ENCODE measurements around the gene HIBADH. TPM values are rescaled to one million over a fixed set of nuclear protein-coding genes. Genes with fewer than 3 reads are reported as not detected.

HIBADH gene
- total RNA-seq, 1 experiment from 2014 or later = 23.2 TPM

GRCh38 chr7:27607210-27607606 is 55.5 kb downstream of the HIBADH start:
- no peaks in the 10 kb centered on the region for H3K27me3 ChIP-seq (ENCODE audit: insufficient read depth, low read length)
- no peak overlapping the region for H2BK120ac ChIP-seq (ENCODE audit: low read depth, low read length, poor library complexity, severe bottlenecking)
- no peak overlapping the region for H4K5ac ChIP-seq (ENCODE audit: insufficient read length, low read depth, low read length)
- no peak overlapping the region for H2BK20ac ChIP-seq (ENCODE audit: low read depth, low read length, poor library complexity, severe bottlenecking)
- no peak overlapping the region for H3K4me2 ChIP-seq (ENCODE audit: insufficient read depth, insufficient read length, low read length)
- no peak overlapping the region for H4K8ac ChIP-seq (replicated peaks; ENCODE audit: insufficient read length, low read depth, low read length)
- WGBS (ENCODE audit: extremely low coverage, insufficient read length, low lambda C conversion rate) = no CpG with 5 or more reads among the region's 11 CpGs
- no peak overlapping the region for H2AK5ac ChIP-seq (ENCODE audit: insufficient read length, low read length)
- TF ChIP-seq CTCF (conservative IDR thresholded peaks at IDR 0.05) = no peak
- H3K9me3 ChIP-seq (ENCODE audit: control insufficient read depth, low read depth, low read length) = no peaks in the 10 kb centered on the region
- no peak overlapping the region for H2AFZ ChIP-seq (ENCODE audit: low read length)
- H4K91ac ChIP-seq (ENCODE audit: insufficient read length, low read depth, low read length) = no peak overlapping the region
- Mint-ChIP-seq H3K4me1 (peaks cover 40 to 45% of the 10 kb centered on the region in 2 experiments), H3K27ac (no peak overlapping the region; a peak in 1 of 7 replicates), H3K4me3 (no peak overlapping the region), H3K27me3 (ENCODE audit: low read depth) (no peaks in the 10 kb centered on the region), H3K36me3 (ENCODE audit: insufficient read depth in 1 of 3, low read depth in 3 of 3) (no peaks in the 10 kb centered on the region), H3K9me3 (no peaks in the 10 kb centered on the region)
- no peak overlapping the region for H3K18ac ChIP-seq (ENCODE audit: insufficient read length, low read depth, low read length)
- H3K27ac ChIP-seq (ENCODE audit: insufficient read length, low read depth, low read length) = no peak overlapping the region
- no peak overlapping the region for H3K56ac ChIP-seq (ENCODE audit: insufficient read length, low read depth, low read length)
- no peaks in the 10 kb centered on the region for H3K79me2 ChIP-seq (ENCODE audit: insufficient read depth, low read length)
- no peaks in the 10 kb centered on the region for H3K23me2 ChIP-seq (ENCODE audit: insufficient read length, low read depth, low read length, poor library complexity, severe bottlenecking)
- no peak overlapping the region for H2BK12ac ChIP-seq (ENCODE audit: insufficient read length, low read depth, low read length)
- H3K4me1 ChIP-seq (ENCODE audit: insufficient read depth, low read length) = no peaks in the 10 kb centered on the region
- no peak overlapping the region for H2BK5ac ChIP-seq (ENCODE audit: insufficient read length, low read length)
- H3K79me1 ChIP-seq (ENCODE audit: insufficient read depth, low read depth, low read length, poor library complexity, severe bottlenecking) = no peaks in the 10 kb centered on the region
- no peak overlapping the region for H3T11ph ChIP-seq (ENCODE audit: low read length)
- no peak for DNase-seq
- H3K4ac ChIP-seq (ENCODE audit: low read depth, low read length) = no peak overlapping the region
- no peaks in the 10 kb centered on the region for H4K20me1 ChIP-seq (ENCODE audit: control insufficient read depth, insufficient read depth, insufficient read length)
- no peak overlapping the region for H3K9ac ChIP-seq (ENCODE audit: extremely low read depth, insufficient read length, low read length)
- H3K14ac ChIP-seq (ENCODE audit: insufficient read depth, low read length) = no peak overlapping the region
- no peak overlapping the region for H3K23ac ChIP-seq (ENCODE audit: insufficient read length, low read depth, low read length)
- no peak overlapping the region for H2BK15ac ChIP-seq (ENCODE audit: low read depth, low read length)

All from H9 (cell line).